Middle frontal gyrus (tissue), 1 donor: ENCODE data around the gene ARFRP1.
A peak's percentile ranks its signal among the peaks of the same experiment; 100 is the strongest.
"Not testable (repeated sequence)": the region's sequence is repeated elsewhere in the genome, so short reads cannot be mapped to it uniquely, and the experiment has no call there.

Experiments used
- DNase-seq: peaks from one replicate; pipeline ENCODE4 v3.0.0-alpha.2; 2015; ENCODE audit warnings: low spot score; ENCODE audit errors: extremely low spot score

Gene ARFRP1

GRCh38 chr20:63657260-63657936, 50.4 kb downstream of the ARFRP1 start:
- no peak for DNase-seq

- no peak for DNase-seq
These were observed 51.3 kb downstream of the ARFRP1 start for GRCh38 chr20:63656451-63656850.

GRCh38 chr20:63655249-63655648, 52.5 kb downstream of the ARFRP1 start:
- DNase-seq: no peak

- DNase-seq: no peak
These were observed 53.7 kb downstream of the ARFRP1 start for GRCh38 chr20:63653974-63654668.

GRCh38 chr20:63653041-63653973, 54.5 kb downstream of the ARFRP1 start, which contains the start of gene STMN3:
TSS of gene STMN3 (minus strand) at chr20:63653424. CDS start at chr20:63653345, 79 bp downstream.
- DNase-seq: peak; percentile 54

GRCh38 chr20:63652192-63652980, 55.4 kb downstream of the ARFRP1 start:
- no peak for DNase-seq

GRCh38 chr20:63651942-63652191, 55.9 kb downstream of the ARFRP1 start:
- no peak for DNase-seq

- DNase-seq: not testable (repeated sequence)
These were observed 57.3 kb downstream of the ARFRP1 start for GRCh38 chr20:63650486-63650885.

- no peak for DNase-seq
These were observed 58.7 kb downstream of the ARFRP1 start for GRCh38 chr20:63648895-63649589.
